ENCODE measurements around the gene ITFG1. TPM values are rescaled to one million over a fixed set of nuclear protein-coding genes. Genes with fewer than 3 reads are reported as not detected.
A peak's percentile ranks its signal among the peaks of the same experiment; 100 is the strongest.

The ITFG1 gene
- total and polyA plus RNA-seq, 2 of the 8 experiments (the other 6 are each of a cell fraction or from before 2014, with no cell fraction given): 13.8 to 22.2 TPM

DNA sequence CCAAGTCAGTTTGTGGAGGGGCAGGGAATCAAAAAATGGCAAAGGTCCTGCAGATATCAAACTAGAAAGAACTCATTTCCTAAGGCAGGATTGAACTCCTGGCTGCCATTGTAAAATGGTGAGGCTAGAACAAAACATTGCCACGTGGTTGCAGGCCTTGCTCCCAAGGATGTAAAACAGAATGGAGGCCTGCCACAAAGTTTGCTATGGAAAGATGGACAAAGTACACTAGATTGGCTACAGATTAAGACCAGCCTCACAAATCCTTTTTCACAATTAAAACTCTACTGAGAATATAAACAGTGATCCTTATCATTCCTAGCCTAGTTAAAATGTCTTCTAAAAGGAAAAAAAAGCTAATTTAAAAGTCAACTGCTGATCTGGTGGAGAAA is 31.2 kb upstream of the ITFG1 start:
- 31% methylated on average over 1 of the region's 1 CpG; no CpG with 5 or more reads in 1 of the 2 experiments for WGBS, 2 experiments (ENCODE audit: extremely low coverage in 1 of 2, insufficient coverage in 1 of 2, insufficient read length in 1 of 2, insufficient replicate concordance in 2 of 2, low coverage in 1 of 2, low lambda C conversion rate in 2 of 2, missing lambda C conversion rate in 1 of 2)
- Histone ChIP-seq H3K18ac (ENCODE audit: extremely low read depth, low read length) (0 out of 2 replicates have a peak overlapping the region, but pooled peaks have one; percentile 19), H2BK120ac (replicated peaks; ENCODE audit: low read depth, low read length) (no peak overlapping the region), H3K4ac (replicated peaks; ENCODE audit: insufficient read length, low read depth, low read length) (no peak overlapping the region), H4K5ac (ENCODE audit: insufficient read length, low read depth, low read length) (no peak overlapping the region), H2BK20ac (ENCODE audit: low read length) (no peak overlapping the region), H2BK15ac (ENCODE audit: low read length) (no peak overlapping the region), H2BK5ac (ENCODE audit: low read depth, low read length) (no peak overlapping the region; the same call in 1 of the 2 replicates), H3K27ac (ENCODE audit: low read depth, low read length) (0 out of 2 replicates have a peak overlapping the region, but pooled peaks have one; percentile 25), H3K23ac (ENCODE audit: insufficient read length) (no peak overlapping the region), H3K14ac (ENCODE audit: insufficient read length) (no peak overlapping the region), H3K56ac (replicated peaks; ENCODE audit: insufficient read length, low read depth, low read length) (no peak overlapping the region), H3K27me3 (replicated peaks in 1 of 4; ENCODE audit: control insufficient read depth in 3 of 4, extremely low read depth in 1 of 4, insufficient read depth in 3 of 4, low read length in 3 of 4) (no peaks in the 10 kb centered on the region), H3K4me3 (ENCODE audit: extremely low read depth in 1 of 4, insufficient read depth in 2 of 4, low read depth in 3 of 4, low read length in 4 of 4) (no peak overlapping the region), H3K4me2 (ENCODE audit: insufficient read depth in 1 of 2, low read depth in 2 of 2, low read length in 2 of 2) (no peak overlapping the region), H4K20me1 (replicated peaks in 1 of 2; ENCODE audit: control insufficient read depth in 1 of 2, insufficient read depth in 2 of 2, low read length in 2 of 2) (no peaks in the 10 kb centered on the region), H4K8ac (ENCODE audit: extremely low read depth, insufficient read depth, low read length) (no peak overlapping the region), H4K91ac (replicated peaks; ENCODE audit: insufficient read length, low read length) (no peak overlapping the region), H3K79me2 (ENCODE audit: control insufficient read depth in 1 of 2, insufficient read depth in 2 of 2, low read length in 2 of 2) (no peaks in the 10 kb centered on the region), H3K36me3 (ENCODE audit: control insufficient read depth in 2 of 4, insufficient read depth in 4 of 4, low read length in 3 of 4) (peaks cover 0 to 7% (median 2%) of the 10 kb centered on the region in 4 experiments; a peak in 3 of 8 replicates), H3K79me1 (ENCODE audit: low read depth, low read length) (no peaks in the 10 kb centered on the region), H2AFZ (ENCODE audit: low read length) (no peak overlapping the region), H3K23me2 (ENCODE audit: low read depth, low read length) (no peaks in the 10 kb centered on the region), H3K9ac (replicated peaks in 1 of 4; ENCODE audit: extremely low read depth in 1 of 4, low read depth in 3 of 4, low read length in 3 of 4) (no peak overlapping the region), H2AK5ac (ENCODE audit: low read depth, low read length) (no peak overlapping the region), H3K4me1 (replicated peaks in 1 of 4; ENCODE audit: control insufficient read depth in 3 of 4, insufficient read depth in 4 of 4, low read length in 3 of 4) (peaks cover 0 to 7% (median 4%) of the 10 kb centered on the region in 4 experiments; a peak in 4 of 7 replicates), H2BK12ac (ENCODE audit: low read depth, low read length) (no peak overlapping the region), H3K9me3 (ENCODE audit: insufficient read depth in 2 of 2, low read depth in 1 of 2, low read length in 1 of 2) (peaks cover 17 to 20% of the 10 kb centered on the region in 2 experiments)
- ChIA-PET CTCF (ENCODE audit: partially characterized antibody) (interaction anchor here (1.1 to 1.3 kb wide), 2 partner anchors 30 to 414 kb away, joined by 3 read pairs; partner anchors contain the start of gene PHKB), POLR2A (ENCODE audit: partially characterized antibody) (no interaction called here)
- FAIRE-seq: no peak
- TF ChIP-seq KDM4A (IDR thresholded peaks at IDR 0.05; ENCODE audit: low read depth, low read length, severe bottlenecking) (no peak), FOSL1 (IDR thresholded peaks at IDR 0.05; ENCODE audit: insufficient read depth, low read depth, low read length) (no peak), CHD2 (IDR thresholded peaks at IDR 0.05; ENCODE audit: low read length) (no peak), RNF2 (IDR thresholded peaks at IDR 0.05; ENCODE audit: borderline replicate concordance, low read depth, low read length, missing control alignments, poor library complexity, severe bottlenecking) (no peak)
- TF ChIP-seq, protein P1, sequence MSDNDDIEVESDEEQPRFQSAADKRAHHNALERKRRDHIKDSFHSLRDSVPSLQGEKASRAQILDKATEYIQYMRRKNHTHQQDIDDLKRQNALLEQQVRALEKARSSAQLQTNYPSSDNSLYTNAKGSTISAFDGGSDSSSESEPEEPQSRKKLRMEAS (IDR thresholded peaks at IDR 0.05): peak; percentile 43; the same call in 1 of the 2 replicates
- no peak for DNase-seq (ENCODE audit: low read depth in 1 of 2, low spot score in 2 of 2)

Measured in H1 (cell line).